Prostate gland (tissue), 2 donors: Measurements from ENCODE around the gene ANKRD55. TPM values are rescaled to one million over a fixed set of nuclear protein-coding genes. Genes with fewer than 3 reads are reported as not detected.

Experiments
- DNase-seq: peaks from one replicate; pipeline ENCODE4 v3.0.0-alpha.2; 2019; ENCODE audit warnings: low spot score
- H3K27ac ChIP-seq, 2 donors: fragments of 200-600 bp; sonication (generic); 2 replicates each; pipeline ENCODE4 v1.5.1; 2017 to 2019
- H3K27me3 ChIP-seq: fragments of 200-600 bp; sonication (generic); replicated peaks from 2 replicates; pipeline ENCODE4 v1.5.1; 2019; ENCODE audit not compliant: insufficient read depth
- H3K36me3 ChIP-seq, 2 donors: fragments of 200-600 bp; sonication (generic); 1 replicate in 1 of 2; 2 replicates in 1 of 2; pipeline versions ENCODE4 v1.5.1 to v1.8.1; 2017 to 2019
- H3K4me1 ChIP-seq: fragments of 200-600 bp; sonication (generic); replicated peaks from 2 replicates; pipeline ENCODE4 v1.5.1; 2019
- H3K4me3 ChIP-seq, 2 donors: fragments of 200-600 bp; sonication (generic); 2 replicates each; pipeline ENCODE4 v1.5.1; 2017 to 2019
- H3K9me3 ChIP-seq: fragments of 200-600 bp; sonication (generic); 2 replicates; pipeline ENCODE4 v1.5.1; 2017
- POLR2A ChIP-seq: fragments of 450-650 bp; IDR thresholded peaks from one replicate; pipeline ENCODE4 v1.6.1; 2016; ENCODE audit warnings: antibody characterized with exemption, mild to moderate bottlenecking
- POLR2AphosphoS5 ChIP-seq: sonication (generic); formaldehyde crosslinking; IDR thresholded peaks from one replicate; pipeline ENCODE4 v1.6.1; 2017; ENCODE audit warnings: antibody characterized with exemption
- WGBS: methylation state at CpG from one replicate; pipeline ENCODE4 v1.1.5; 2018; 5-methylcytosine and 5-hydroxymethylcytosine counted together
- intact Hi-C: fragments of 100-400 bp; cut with DNase I; formaldehyde crosslinking; loops from one replicate; pipeline ENCODE4 v1.14.2; 2022
- total RNA-seq, 2 donors: library from RNA; depleted of rRNA; stranded (reverse); fragments of >200 nt; gene quantifications; one replicate each; pipeline ENCODE4 v1.1.0, GENCODE V29; 2016
- TF ChIP-seq, protein P1 (sequence below), 4 experiments: fragments of 200-600 bp in 2 of 4; fragments of 450-650 bp in 2 of 4; sonication (generic) in 2 of 4; IDR thresholded peaks; 1 replicate in 3 of 4; 2 replicates in 1 of 4; pipeline ENCODE4 v1.5.1; 2016 to 2019; ENCODE audit warnings: antibody characterized with exemption in 4 of 4, mild to moderate bottlenecking in 2 of 4, moderate library complexity in 2 of 4

The ANKRD55 gene
- total RNA-seq, 2 donors from 2014 or later = 1.1 TPM; not detected in 1

DNA sequence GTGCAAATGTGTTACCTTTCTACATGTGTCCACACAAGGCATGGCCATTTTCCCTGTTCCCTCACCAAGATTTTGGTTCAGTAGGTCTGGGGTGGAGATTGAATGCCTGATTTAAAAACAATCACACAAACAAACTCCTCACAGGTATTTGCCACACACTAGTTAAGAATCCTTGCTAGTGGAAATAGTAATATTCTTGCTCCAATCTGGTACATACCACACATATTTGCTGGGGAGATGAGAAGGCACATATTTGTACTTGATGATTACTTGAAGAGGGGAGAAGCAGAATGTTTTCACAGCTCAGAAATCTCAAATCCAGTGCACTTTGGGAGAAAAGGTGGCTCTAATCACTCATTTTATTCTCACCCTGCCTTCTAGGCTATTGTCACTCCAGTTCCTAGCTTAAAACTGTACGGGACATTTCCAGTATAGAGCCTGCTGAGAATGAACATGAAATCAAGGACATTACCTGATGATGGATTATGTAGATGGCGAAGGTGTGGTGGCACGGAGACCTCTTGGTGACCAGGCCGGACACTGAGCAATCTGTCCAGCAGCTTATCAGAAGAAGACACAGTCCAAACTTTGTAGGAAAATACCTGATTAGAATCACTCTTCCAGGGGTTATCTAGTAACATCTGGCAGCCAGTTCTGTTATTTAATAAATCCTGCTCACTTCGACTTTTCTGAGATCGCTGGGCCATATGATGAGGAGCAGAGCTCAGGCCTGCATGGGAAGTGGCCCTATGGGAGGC, 122.3 kb downstream of the ANKRD55 start:
- no peaks in the 10 kb centered on the region for H3K36me3 ChIP-seq
- intact Hi-C loops = no loop called here

DNA sequence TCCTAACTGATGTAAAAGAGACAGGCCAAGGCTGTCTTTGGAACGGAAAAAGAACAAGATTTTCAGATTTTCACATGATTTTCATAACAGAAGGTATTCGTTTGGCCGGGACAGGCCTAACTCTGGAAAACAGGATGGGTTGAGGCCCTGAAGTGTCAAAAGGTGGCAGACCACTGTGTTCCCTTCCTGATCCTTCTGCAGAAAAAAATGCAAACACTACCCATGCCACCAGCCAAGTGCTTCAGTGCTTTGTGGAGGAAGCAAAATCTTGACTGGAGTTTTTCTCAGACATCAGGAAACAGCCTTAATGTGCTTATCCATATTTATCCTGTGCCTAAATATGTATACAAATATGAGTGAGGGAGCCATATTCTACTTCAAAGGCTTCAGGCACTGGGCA, 124.9 kb downstream of the ANKRD55 start:
- Histone ChIP-seq H3K27me3 (no peaks in the 10 kb centered on the region), H3K4me3 (no peak overlapping the region), H3K9me3 (no peaks in the 10 kb centered on the region), H3K4me1 (no peaks in the 10 kb centered on the region), H3K36me3 (no peaks in the 10 kb centered on the region), H3K27ac (no peak overlapping the region)
- TF ChIP-seq, protein P1, sequence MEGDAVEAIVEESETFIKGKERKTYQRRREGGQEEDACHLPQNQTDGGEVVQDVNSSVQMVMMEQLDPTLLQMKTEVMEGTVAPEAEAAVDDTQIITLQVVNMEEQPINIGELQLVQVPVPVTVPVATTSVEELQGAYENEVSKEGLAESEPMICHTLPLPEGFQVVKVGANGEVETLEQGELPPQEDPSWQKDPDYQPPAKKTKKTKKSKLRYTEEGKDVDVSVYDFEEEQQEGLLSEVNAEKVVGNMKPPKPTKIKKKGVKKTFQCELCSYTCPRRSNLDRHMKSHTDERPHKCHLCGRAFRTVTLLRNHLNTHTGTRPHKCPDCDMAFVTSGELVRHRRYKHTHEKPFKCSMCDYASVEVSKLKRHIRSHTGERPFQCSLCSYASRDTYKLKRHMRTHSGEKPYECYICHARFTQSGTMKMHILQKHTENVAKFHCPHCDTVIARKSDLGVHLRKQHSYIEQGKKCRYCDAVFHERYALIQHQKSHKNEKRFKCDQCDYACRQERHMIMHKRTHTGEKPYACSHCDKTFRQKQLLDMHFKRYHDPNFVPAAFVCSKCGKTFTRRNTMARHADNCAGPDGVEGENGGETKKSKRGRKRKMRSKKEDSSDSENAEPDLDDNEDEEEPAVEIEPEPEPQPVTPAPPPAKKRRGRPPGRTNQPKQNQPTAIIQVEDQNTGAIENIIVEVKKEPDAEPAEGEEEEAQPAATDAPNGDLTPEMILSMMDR (IDR thresholded peaks at IDR 0.05) = no peak
- no peak for TF ChIP-seq POLR2AphosphoS5
- no peak for TF ChIP-seq POLR2A
- DNase-seq = no peak
- intact Hi-C loops = no loop called here
- WGBS = 59% methylated on average over 3 of the region's 3 CpGs

More for the DNA sequence above, 122.3 kb downstream of the ANKRD55 start:
- no peak overlapping the region for H3K27ac ChIP-seq
- no peak overlapping the region for H3K4me3 ChIP-seq
- H3K27me3 ChIP-seq = no peaks in the 10 kb centered on the region
- no peak for DNase-seq
- 93% methylated on average over 6 of the region's 6 CpGs for WGBS
- TF ChIP-seq POLR2AphosphoS5 (no peak), POLR2A (no peak)
- TF ChIP-seq, protein P1 (IDR thresholded peaks at IDR 0.05) = no peak
- no peaks in the 10 kb centered on the region for H3K4me1 ChIP-seq
- H3K9me3 ChIP-seq = no peaks in the 10 kb centered on the region

DNA sequence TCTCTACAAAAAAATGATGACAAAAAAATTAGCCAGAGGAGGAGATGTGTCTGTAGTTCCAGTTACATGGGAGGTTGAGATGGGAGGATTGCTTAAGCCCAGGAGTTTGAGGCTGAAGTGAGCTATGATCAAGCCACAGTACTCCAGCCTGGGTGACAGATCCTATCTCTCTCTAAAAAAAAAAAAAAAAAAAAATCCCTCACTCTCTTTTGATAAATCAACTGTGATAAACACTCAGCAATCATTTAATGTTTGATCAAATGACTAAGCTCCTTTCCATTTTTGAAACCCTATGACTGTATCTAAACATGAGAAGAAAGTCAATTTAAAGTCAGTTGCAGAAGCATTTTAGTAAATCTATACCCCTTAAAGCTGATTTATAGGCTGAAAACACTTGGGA, 126.3 kb downstream of the ANKRD55 start:
- no peak overlapping the region for H3K27ac ChIP-seq
- no peaks in the 10 kb centered on the region for H3K27me3 ChIP-seq
- no peak overlapping the region for H3K4me3 ChIP-seq
- H3K36me3 ChIP-seq = no peaks in the 10 kb centered on the region
- H3K4me1 ChIP-seq = no peaks in the 10 kb centered on the region
- TF ChIP-seq POLR2AphosphoS5 = no peak
- TF ChIP-seq, protein P1 (IDR thresholded peaks at IDR 0.05) = no peak
- no peak for TF ChIP-seq POLR2A
- DNase-seq = no peak
- no peaks in the 10 kb centered on the region for H3K9me3 ChIP-seq
- intact Hi-C loops = no loop called here

DNA sequence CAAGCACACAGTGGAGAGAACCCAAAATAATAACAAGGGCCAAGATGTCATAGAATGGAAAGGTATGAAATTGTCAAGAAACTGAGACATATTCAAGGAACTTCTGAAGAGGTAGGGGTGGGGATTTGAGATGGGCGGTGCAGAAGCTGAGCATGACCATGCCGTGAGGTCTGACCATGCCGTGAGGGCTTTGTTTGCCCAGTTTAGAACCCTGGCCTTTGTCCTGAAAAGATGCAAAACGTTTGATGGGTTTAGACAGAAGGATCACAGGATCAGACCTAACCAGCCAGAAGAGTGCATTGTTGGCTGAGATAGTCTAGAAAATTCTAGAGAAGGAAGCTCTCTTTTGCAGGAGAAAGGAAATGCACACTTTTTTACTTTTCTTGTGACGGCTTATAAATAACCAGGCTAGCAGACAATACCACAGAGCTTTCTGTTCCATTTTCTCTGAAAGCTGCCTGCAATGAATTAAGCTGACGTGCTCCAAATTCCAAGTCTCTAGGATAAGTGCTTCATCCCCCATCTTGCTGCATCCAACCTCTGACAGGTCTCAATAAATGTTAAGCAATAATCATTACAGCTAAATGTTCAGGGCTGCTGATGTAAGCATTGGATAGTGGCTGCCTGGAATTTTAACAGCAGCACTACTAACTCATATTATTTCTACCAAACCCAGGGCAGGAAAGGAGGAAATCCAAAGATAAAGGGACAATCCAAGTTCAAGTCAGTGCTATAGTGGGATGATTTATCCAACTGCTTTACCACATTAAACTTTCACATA, 127.4 kb downstream of the ANKRD55 start:
- Histone ChIP-seq H3K27ac (no peak overlapping the region), H3K27me3 (no peaks in the 10 kb centered on the region), H3K9me3 (no peaks in the 10 kb centered on the region), H3K4me3 (no peak overlapping the region), H3K36me3 (no peaks in the 10 kb centered on the region), H3K4me1 (no peaks in the 10 kb centered on the region)
- WGBS = 73% methylated on average over 6 of the region's 6 CpGs
- intact Hi-C loops = no loop called here
- no peak for DNase-seq
- TF ChIP-seq POLR2AphosphoS5 (no peak), POLR2A (no peak)
- TF ChIP-seq, protein P1 (IDR thresholded peaks at IDR 0.05) = no peak
